SU-DHL-6 (cell line): ENCODE results near the gene SCRN1.

Source experiments
- H2AFZ ChIP-seq: fragments of 200-600 bp; sonication (generic); 2 replicates; pipeline ENCODE4 v1.6.1; 2014; ENCODE audit warnings: low read depth, mild to moderate bottlenecking, moderate library complexity, mixed read lengths, antibody characterized with exemption, low read length; ENCODE audit not compliant: severe bottlenecking
- H3F3A ChIP-seq: fragments of 200-600 bp; shearing (Covaris generic); 2 replicates; pipeline ENCODE4 v1.6.0; 2016; ENCODE audit warnings: antibody characterized with exemption, mild to moderate bottlenecking; ENCODE audit not compliant: insufficient read depth
- H3K27ac ChIP-seq: fragments of 200-600 bp; sonication (generic); 2 replicates; pipeline ENCODE4 v1.5.1; 2016; ENCODE audit warnings: low read depth, mild to moderate bottlenecking, low read length, moderate library complexity, mixed read lengths
- H3K27me3 ChIP-seq: fragments of 200-600 bp; sonication (generic), shearing (Covaris generic); 2 replicates; pipeline ENCODE4 v1.6.0; 2014; ENCODE audit warnings: mild to moderate bottlenecking, low read length
- H3K36me3 ChIP-seq: fragments of 200-600 bp; sonication (generic); 2 replicates; pipeline ENCODE4 v1.6.1; 2014; ENCODE audit warnings: mild to moderate bottlenecking, low read length, mixed read lengths
- H3K4me2 ChIP-seq: fragments of 300-600, 200-600 bp; shearing (Covaris generic), sonication (generic); 2 replicates; pipeline ENCODE4 v1.6.0; 2014; ENCODE audit warnings: low read length, low read depth, mild to moderate bottlenecking; ENCODE audit not compliant: poor library complexity, severe bottlenecking
- H3K4me3 ChIP-seq: fragments of 200-600 bp; sonication (generic); 2 replicates; pipeline ENCODE4 v1.5.1; 2014; ENCODE audit warnings: antibody characterized with exemption, low read length, mild to moderate bottlenecking, mixed read lengths; ENCODE audit not compliant: insufficient read depth, poor library complexity, severe bottlenecking
- H3K79me2 ChIP-seq: fragments of 200-600 bp; sonication (generic); 2 replicates; pipeline ENCODE4 v1.6.1; 2014; ENCODE audit warnings: mild to moderate bottlenecking, low read length, moderate library complexity; ENCODE audit not compliant: insufficient read depth
- H3K9ac ChIP-seq: fragments of 200-600 bp; sonication (generic); 2 replicates; pipeline ENCODE4 v1.7.0; 2014; ENCODE audit warnings: mild to moderate bottlenecking, low read length
- H3K9me2 ChIP-seq: fragments of 200-600 bp; sonication (generic); replicated peaks from 2 replicates; pipeline ENCODE4 v1.6.1; 2014; ENCODE audit warnings: low read length; ENCODE audit not compliant: insufficient read depth
- H3K9me3 ChIP-seq: fragments of 200-600 bp; sonication (generic); 2 replicates; pipeline ENCODE4 v1.6.1; 2014; ENCODE audit warnings: low read length, mixed read lengths; ENCODE audit not compliant: insufficient read depth
- H4K20me1 ChIP-seq: fragments of 200-600 bp; sonication (generic); 2 replicates; pipeline ENCODE4 v1.6.1; 2014; ENCODE audit warnings: low read depth, mild to moderate bottlenecking, antibody characterized with exemption, low read length, moderate library complexity, mixed read lengths
- EZH2phosphoT487 ChIP-seq: fragments of 200-600 bp; sonication (generic), shearing (Covaris generic); conservative IDR thresholded peaks from 2 replicates; pipeline ENCODE4 v1.6.1; 2018; ENCODE audit warnings: mild to moderate bottlenecking, antibody characterized with exemption, low read length, moderate library complexity, mixed read lengths
- TF ChIP-seq, protein P1 (sequence below): fragments of 200-600 bp; sonication (generic); IDR thresholded peaks from one replicate; pipeline ENCODE4 v1.5.1; 2017; ENCODE audit warnings: antibody characterized with exemption, mild to moderate bottlenecking, low read length, moderate library complexity; ENCODE audit not compliant: insufficient read depth, poor library complexity, severe bottlenecking

The SCRN1 gene

DNA sequence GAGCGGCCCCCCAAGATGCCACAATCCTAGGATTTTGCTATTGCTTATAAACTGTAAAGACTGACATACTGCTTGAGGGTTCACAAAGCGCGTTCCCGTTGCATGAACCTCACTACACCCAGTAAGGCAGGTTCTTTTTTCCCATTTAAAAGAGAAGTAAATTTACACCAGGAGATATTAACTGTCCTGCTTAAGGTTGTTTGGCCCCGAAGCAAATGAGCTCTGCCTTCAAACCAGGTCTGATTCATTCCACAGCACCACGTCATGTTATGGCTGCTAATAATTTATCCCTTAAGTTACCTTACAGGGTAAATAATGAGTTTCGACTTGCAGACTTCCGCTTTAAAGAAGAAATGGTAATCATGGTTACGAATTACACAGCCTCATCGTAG is 37.5 kb upstream of the SCRN1 start:
- Histone ChIP-seq H3K36me3 (no peaks in the 10 kb centered on the region), H2AFZ (peak overlapping the region; percentile 84), H3K9me3 (no peaks in the 10 kb centered on the region), H3K79me2 (peaks cover 29% of the 10 kb centered on the region; the same call in 1 of the 2 replicates), H3K4me3 (peak overlapping the region; percentile 64), H3K9ac (peak overlapping the region; percentile 65), H4K20me1 (no peaks in the 10 kb centered on the region; the same call in 1 of the 2 replicates), H3K4me2 (peak overlapping the region; percentile 83), H3K27me3 (no peaks in the 10 kb centered on the region), H3F3A (peaks cover 23% of the 10 kb centered on the region), H3K9me2 (no peaks in the 10 kb centered on the region), H3K27ac (peak overlapping the region; percentile 67)
- TF ChIP-seq, protein P1, sequence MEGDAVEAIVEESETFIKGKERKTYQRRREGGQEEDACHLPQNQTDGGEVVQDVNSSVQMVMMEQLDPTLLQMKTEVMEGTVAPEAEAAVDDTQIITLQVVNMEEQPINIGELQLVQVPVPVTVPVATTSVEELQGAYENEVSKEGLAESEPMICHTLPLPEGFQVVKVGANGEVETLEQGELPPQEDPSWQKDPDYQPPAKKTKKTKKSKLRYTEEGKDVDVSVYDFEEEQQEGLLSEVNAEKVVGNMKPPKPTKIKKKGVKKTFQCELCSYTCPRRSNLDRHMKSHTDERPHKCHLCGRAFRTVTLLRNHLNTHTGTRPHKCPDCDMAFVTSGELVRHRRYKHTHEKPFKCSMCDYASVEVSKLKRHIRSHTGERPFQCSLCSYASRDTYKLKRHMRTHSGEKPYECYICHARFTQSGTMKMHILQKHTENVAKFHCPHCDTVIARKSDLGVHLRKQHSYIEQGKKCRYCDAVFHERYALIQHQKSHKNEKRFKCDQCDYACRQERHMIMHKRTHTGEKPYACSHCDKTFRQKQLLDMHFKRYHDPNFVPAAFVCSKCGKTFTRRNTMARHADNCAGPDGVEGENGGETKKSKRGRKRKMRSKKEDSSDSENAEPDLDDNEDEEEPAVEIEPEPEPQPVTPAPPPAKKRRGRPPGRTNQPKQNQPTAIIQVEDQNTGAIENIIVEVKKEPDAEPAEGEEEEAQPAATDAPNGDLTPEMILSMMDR, result no peak
- TF ChIP-seq EZH2phosphoT487, result no peak

DNA sequence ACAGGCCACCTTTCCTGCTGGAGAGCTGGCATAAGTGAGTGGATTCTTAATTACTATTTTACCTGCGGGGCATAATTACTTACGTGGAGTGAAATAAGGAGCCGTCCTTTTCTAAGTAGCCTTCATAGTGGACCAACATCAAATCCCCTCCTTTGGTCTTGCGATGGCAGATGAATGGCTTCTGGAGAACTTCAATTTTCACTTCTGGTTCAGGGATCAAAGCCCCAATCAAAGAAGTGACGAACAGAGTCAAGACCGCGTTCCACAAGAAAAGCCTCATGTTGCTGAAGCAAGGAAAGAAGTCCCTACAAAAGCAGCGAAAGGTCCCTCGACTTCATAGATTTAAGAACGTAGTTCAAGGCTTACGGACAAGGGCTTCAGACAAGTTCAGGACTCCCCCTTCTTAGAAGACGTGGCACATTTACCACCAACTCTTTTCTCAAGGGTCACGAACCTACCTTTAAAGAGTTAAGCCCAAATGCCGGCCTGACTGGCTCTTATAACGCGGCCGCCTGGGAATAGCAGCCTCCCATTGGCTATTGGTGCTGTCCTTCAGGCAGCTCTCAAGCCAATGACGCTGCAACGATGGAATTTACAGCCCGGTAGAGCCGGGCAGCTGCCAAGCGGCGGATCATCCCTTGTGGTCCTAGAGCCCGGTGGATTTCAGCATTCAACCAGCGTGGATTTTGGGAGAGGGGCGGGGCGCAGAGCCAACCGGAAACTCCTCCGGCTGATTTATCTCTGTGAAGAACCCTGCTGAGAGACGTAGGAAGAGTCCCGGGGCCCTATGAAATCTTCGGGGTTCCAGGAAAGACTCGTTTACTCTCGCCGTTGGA is 36.8 kb upstream of the SCRN1 start, which contains the start of gene FKBP14:
Gene FKBP14 (minus strand): TSS at position 474 of the 836 bp plus-strand sequence. CDS start 194 bp downstream, at position 280.
- no peak for TF ChIP-seq EZH2phosphoT487
- TF ChIP-seq, protein P1, result no peak
- H3K9me2 ChIP-seq, result no peaks in the 10 kb centered on the region
- H3K27me3 ChIP-seq, result no peaks in the 10 kb centered on the region
- H3F3A ChIP-seq, result peaks cover 23% of the 10 kb centered on the region
- no peaks in the 10 kb centered on the region for H3K36me3 ChIP-seq
- H3K4me2 ChIP-seq, result peak within 1 kb of the TSS; percentile 83
- no peaks in the 10 kb centered on the region; the same call in 1 of the 2 replicates for H4K20me1 ChIP-seq
- H3K9ac ChIP-seq, result peak within 1 kb of the TSS; percentile 65
- peak within 1 kb of the TSS; percentile 64 for H3K4me3 ChIP-seq
- peak within 1 kb of the TSS; percentile 67 for H3K27ac ChIP-seq
- H3K9me3 ChIP-seq, result no peaks in the 10 kb centered on the region
- peaks cover 29% of the 10 kb centered on the region; the same call in 1 of the 2 replicates for H3K79me2 ChIP-seq
- H2AFZ ChIP-seq, result peak within 1 kb of the TSS; percentile 84

DNA sequence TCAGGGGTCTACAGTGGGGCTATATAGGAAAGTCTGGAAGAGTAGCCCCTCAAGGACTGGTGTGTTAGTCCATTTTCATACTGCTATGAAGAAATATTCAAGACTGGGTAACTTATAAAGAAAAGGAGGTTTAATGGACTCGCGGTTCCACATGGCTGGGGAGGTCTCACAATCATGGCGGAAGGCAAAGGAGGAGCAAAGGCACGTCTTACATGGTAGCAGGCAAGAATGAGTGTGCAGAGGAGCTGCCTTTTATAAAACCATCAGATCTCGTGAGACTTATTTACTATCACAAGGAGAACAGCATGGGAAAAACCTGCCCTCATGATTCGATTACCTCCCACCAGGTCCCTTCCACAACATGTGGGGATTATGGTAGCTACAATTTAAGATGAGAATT is 33.9 kb upstream of the SCRN1 start:
- no peak overlapping the region for H3K9ac ChIP-seq
- H3K9me2 ChIP-seq, result no peaks in the 10 kb centered on the region
- peaks cover 20% of the 10 kb centered on the region for H3F3A ChIP-seq
- no peak overlapping the region for H3K27ac ChIP-seq
- H3K9me3 ChIP-seq, result no peaks in the 10 kb centered on the region
- no peaks in the 10 kb centered on the region for H3K27me3 ChIP-seq
- H2AFZ ChIP-seq, result no peak overlapping the region
- peaks cover 29% of the 10 kb centered on the region; the same call in 1 of the 2 replicates for H3K79me2 ChIP-seq
- peak overlapping the region; percentile 17 for H3K4me2 ChIP-seq
- 0 out of 2 replicates have a peak, but pooled peaks cover 3% of the 10 kb centered on the region for H3K36me3 ChIP-seq
- TF ChIP-seq, protein P1, result no peak
- H3K4me3 ChIP-seq, result no peak overlapping the region
- 0 out of 2 replicates have a peak, but pooled peaks cover 4% of the 10 kb centered on the region for H4K20me1 ChIP-seq
